Uterus (tissue), 4 donors: ENCODE results near the gene AGPAT1. TPM values are rescaled to one million over a fixed set of nuclear protein-coding genes. Genes with fewer than 3 reads are reported as not detected.
"Not testable (repeated sequence)": the region's sequence is repeated elsewhere in the genome, so short reads cannot be mapped to it uniquely, and the experiment has no call there.

ENCODE experiments used
- DNase-seq, 2 donors: peaks; one replicate each; pipeline ENCODE4 v3.0.0-alpha.2; 2019 to 2020
- H3K27ac ChIP-seq, 2 donors: fragments of 200-600 bp; sonication (generic); 1 replicate in 1 of 2; 2 replicates in 1 of 2; pipeline ENCODE4 v1.5.1; 2016 to 2018
- H3K27me3 ChIP-seq, 2 donors: fragments of 200-600 bp; sonication (generic); one replicate each; pipeline ENCODE4 v1.5.1; 2018 to 2019; ENCODE audit warnings: control low read depth in 1 of 2
- H3K36me3 ChIP-seq, 2 donors: fragments of 200-600 bp; sonication (generic); one replicate each; pipeline ENCODE4 v1.5.1; 2019; ENCODE audit warnings: control low read depth in 1 of 2
- H3K4me1 ChIP-seq, 2 donors: fragments of 200-600 bp; sonication (generic); one replicate each; pipeline ENCODE4 v1.5.1; 2018 to 2019; ENCODE audit warnings: control low read depth in 1 of 2
- H3K4me3 ChIP-seq, 2 donors: fragments of 200-600 bp; sonication (generic); 1 replicate in 1 of 2; 2 replicates in 1 of 2; pipeline ENCODE4 v1.5.1; 2018 to 2019; ENCODE audit warnings: mild to moderate bottlenecking in 1 of 2
- H3K9me3 ChIP-seq, 2 donors: fragments of 200-600 bp; sonication (generic); one replicate each; pipeline ENCODE4 v1.5.1; 2019; ENCODE audit warnings: control low read depth in 1 of 2
- CTCF ChIP-seq, 4 experiments: fragments of 200-600 bp in 2 of 4; fragments of 450-650 bp in 2 of 4; sonication (generic) in 2 of 4; IDR thresholded peaks; one replicate each; pipeline ENCODE4 v1.5.1; 2016 to 2019; ENCODE audit warnings: antibody characterized with exemption in 4 of 4, mild to moderate bottlenecking in 2 of 4, moderate library complexity in 1 of 4
- POLR2A ChIP-seq, 2 donors: fragments of 450-650 bp; IDR thresholded peaks; one replicate each; pipeline ENCODE4 v1.6.1; 2016; ENCODE audit warnings: antibody characterized with exemption in 2 of 2, mild to moderate bottlenecking in 1 of 2, moderate library complexity in 1 of 2
- intact Hi-C: fragments of 100-400 bp; cut with DNase I; formaldehyde crosslinking; loops from one replicate; pipeline ENCODE4 v1.15.1; 2023; ENCODE audit warnings: low total_unique reads
- total RNA-seq, 4 donors: library from RNA; depleted of rRNA in 3 of 4; stranded (reverse); fragments of >200 nt in 3 of 4; gene quantifications; one replicate each; pipeline versions ENCODE4 v1.1.0 to v1.2.4, GENCODE V29; 2014 to 2023
- donor health status: DM: yes; HTN: yes; CAD: no.

Gene AGPAT1
- total RNA-seq, 4 donors from 2014 or later = 14.2 to 71.2 (median 37.7) TPM

DNA sequence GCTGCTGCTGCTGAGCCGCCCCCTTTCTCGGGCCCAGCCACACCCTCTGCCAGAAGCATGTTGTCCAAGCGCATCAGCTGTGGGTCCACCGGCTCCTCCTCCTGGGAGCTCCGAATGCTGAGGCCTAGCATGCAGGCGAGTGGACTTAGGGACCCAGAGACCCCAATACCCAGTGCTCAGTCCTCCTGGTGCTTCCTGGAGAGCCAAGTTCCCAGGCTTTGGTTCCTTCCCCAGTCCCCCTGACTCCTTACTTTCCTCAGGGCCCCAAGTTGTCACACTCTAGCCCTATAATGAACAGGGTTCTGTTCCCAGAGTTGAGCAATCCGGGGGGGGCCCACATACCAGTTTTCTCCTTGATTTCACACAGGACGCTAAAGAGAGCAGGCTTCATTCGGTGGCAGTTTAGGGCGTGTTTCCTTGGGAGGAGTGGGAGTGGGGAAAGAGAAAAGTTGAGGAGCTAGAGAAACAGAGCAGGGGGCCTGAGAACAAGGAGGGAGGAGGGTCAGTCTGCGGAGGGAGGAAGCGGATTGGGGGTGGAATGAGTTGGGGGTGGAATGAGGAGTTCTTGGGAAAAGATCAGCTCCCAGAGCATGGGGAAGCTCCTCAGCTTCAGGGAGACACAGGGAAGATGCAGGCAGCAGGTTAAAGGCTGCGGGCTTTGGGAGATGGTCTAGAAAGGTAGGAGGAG, 12.6 kb upstream of the AGPAT1 start:
- Histone ChIP-seq H3K4me3 (peak overlapping the region; percentile 85 to 98), H3K27me3 (no peaks in the 10 kb centered on the region), H3K4me1 (no peaks in the 10 kb centered on the region), H3K9me3 (no peaks in the 10 kb centered on the region), H3K27ac (peak overlapping the region; percentile 98 to 100), H3K36me3 (no peaks in the 10 kb centered on the region)
- peak; percentile 68 to 73 for DNase-seq
- no peak for TF ChIP-seq CTCF (IDR thresholded peaks at IDR 0.05)
- TF ChIP-seq POLR2A (IDR thresholded peaks at IDR 0.05) = peak in 1 of 2 donors; percentile 8
- intact Hi-C loops = no loop called here

DNA sequence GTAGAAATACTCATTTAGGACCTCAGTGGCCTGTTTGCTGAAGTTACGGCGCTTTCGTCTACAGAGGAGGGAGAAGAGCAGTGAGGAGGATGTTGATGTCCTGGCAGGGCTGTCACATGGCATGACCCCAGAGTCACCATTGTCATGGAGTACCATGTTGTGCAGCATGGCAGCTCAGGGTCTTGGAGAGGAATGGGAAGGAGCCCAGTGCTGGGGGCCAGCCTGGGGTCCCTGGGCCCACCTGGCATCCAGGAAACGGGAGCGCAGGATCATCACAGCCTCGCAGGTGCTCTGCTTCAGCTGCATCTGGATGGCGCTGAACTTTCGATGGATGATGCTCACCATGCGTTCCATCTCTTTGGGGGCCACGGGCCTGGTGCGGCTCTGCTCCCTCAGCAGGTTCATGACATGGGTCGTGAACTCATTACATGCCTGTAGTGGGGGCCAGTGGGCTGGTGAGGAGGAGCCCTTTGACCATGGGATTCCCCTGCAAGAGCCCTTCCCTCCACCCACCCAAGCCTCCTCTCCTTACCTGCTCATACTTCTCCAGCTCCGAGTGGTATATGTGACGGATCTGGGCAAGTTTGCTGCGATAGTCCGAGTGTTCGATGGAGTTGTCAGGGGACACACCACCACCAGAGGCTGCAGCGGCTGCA, 12.0 kb upstream of the AGPAT1 start:
- H3K4me1 ChIP-seq, intact Hi-C loops, H3K27me3 ChIP-seq, H3K9me3 ChIP-seq, H3K36me3 ChIP-seq, DNase-seq: not testable (repeated sequence)
- Histone ChIP-seq H3K27ac (peak overlapping the region; percentile 98 to 100), H3K4me3 (peak overlapping the region in 1 of 2 donors; percentile 85)

DNA sequence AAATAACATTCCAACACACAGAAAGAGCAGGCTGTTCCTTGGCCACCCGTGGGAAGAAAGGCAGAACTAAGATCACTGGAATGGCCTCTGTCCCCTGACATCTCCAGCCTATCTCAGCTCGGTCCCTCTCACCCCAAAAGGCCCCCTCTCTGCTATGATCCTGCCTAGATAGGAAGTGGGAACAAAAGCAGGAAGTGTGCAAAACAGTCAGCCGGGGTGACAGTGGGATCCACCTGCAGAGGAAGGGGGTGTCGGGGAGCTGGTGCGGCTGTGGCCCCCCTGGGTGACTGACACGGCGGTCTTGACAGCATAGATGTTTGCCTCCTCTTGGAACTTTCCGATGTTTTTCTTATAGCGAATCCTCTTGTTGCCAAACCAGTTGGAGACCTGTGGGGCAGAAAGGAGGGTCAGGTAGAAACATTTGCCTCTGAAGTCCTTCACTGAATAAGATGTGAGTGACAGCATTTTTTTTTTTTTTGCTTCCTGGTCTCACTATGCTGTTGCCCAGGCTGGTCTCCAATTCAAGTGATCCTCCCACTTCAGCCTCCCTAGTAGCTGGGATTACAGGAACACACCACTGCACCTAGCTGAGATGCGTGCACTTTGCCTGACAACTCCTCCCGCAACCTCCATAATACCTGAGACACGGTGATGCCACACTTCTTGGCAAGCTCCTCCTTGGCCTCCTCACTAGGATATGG, 11.3 kb upstream of the AGPAT1 start:
- H3K9me3 ChIP-seq = no peaks in the 10 kb centered on the region
- peak overlapping the region; percentile 83 to 100 for H3K27ac ChIP-seq
- no peak overlapping the region for H3K4me3 ChIP-seq
- no peaks in the 10 kb centered on the region for H3K4me1 ChIP-seq
- H3K36me3 ChIP-seq = no peaks in the 10 kb centered on the region
- H3K27me3 ChIP-seq = no peaks in the 10 kb centered on the region
- no peak for DNase-seq
- no peak for TF ChIP-seq CTCF (IDR thresholded peaks at IDR 0.05)
- TF ChIP-seq POLR2A (IDR thresholded peaks at IDR 0.05) = no peak
- intact Hi-C loops = no loop called here

GRCh38 chr6:32186151-32186840, 10.4 kb upstream of the AGPAT1 start:
- intact Hi-C loops, H3K36me3 ChIP-seq, H3K4me3 ChIP-seq, DNase-seq, H3K27me3 ChIP-seq, H3K4me1 ChIP-seq, H3K9me3 ChIP-seq: not testable (repeated sequence)
- peak overlapping the region; percentile 83 to 100 for H3K27ac ChIP-seq

GRCh38 chr6:32185681-32186131, 9.8 kb upstream of the AGPAT1 start:
- H3K36me3 ChIP-seq, H3K4me3 ChIP-seq, H3K9me3 ChIP-seq, intact Hi-C loops, H3K4me1 ChIP-seq, H3K27me3 ChIP-seq: not testable (repeated sequence)
- DNase-seq = peak; percentile 87 to 95
- peak overlapping the region; percentile 83 to 100 for H3K27ac ChIP-seq

DNA sequence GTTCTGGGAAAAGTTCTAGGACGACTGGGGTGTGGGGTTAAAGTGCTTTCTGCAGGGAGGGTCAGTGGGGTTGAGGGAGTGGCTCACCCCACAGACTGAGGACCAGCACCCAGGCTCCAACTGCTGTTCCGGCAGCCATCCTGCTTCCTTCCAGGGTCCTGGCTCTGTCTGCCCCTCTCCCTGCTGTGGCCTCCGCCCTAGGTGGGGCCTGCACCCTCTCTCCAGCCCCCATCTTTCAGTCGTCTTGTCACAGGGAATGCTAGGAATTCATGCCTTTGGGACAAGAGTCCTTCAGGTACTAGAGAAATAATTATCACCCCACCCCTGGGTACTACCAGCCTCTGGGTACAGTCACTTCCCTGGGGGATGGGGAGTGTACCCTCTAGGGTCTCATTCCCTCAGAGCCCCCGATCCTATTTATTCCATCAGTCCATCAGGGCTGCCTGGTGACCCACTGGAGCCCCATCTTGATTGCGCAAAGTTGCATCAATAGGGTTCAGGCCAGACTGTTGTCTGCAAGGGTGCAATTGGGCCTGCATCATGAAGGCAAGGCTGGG, 8.3 kb upstream of the AGPAT1 start, which contains the start of gene AGER:
Gene AGER (minus strand): TSS at position 170 of the 557 bp plus-strand sequence. CDS start 31 bp downstream, at position 139.
- H3K36me3 ChIP-seq = no peaks in the 10 kb centered on the region
- intact Hi-C loops = no loop called here
- H3K27ac ChIP-seq = peak within 1 kb of the TSS; percentile 83 to 100
- DNase-seq = no peak
- H3K27me3 ChIP-seq = no peaks in the 10 kb centered on the region
- no peak within 1 kb of the TSS for H3K4me3 ChIP-seq
- TF ChIP-seq CTCF (IDR thresholded peaks at IDR 0.05) (no peak), POLR2A (IDR thresholded peaks at IDR 0.05) (no peak)
- no peaks in the 10 kb centered on the region for H3K9me3 ChIP-seq
- peaks cover 7 to 10% of the 10 kb centered on the region in 2 donors for H3K4me1 ChIP-seq
